Measurements from ENCODE around the gene CAMKMT. TPM values are rescaled to one million over a fixed set of nuclear protein-coding genes. Genes with fewer than 3 reads are reported as not detected.

CAMKMT gene
- polyA plus RNA-seq, 3 donors = 4.7 to 7.8 (median 7.0) TPM

GRCh38 chr2:44817256-44817655 is 455.5 kb downstream of the CAMKMT start:
- H3K4me2 ChIP-seq (replicated peaks; ENCODE audit: extremely low read depth, low read length, poor library complexity, severe bottlenecking) = no peak overlapping the region
- no peaks in the 10 kb centered on the region for H3K79me2 ChIP-seq (ENCODE audit: insufficient read depth, low read length)
- Mint-ChIP-seq H3K4me1 (no peaks in the 10 kb centered on the region), H3K27me3 (ENCODE audit: low read depth in 3 of 3) (peaks cover 18 to 24% (median 21%) of the 10 kb centered on the region in 3 donors), H3K9me3 (peaks cover 0 to 1% (median 0%) of the 10 kb centered on the region in 7 donors), H3K4me3 (no peak overlapping the region), H3K27ac (no peak overlapping the region), H3K36me3 (no peaks in the 10 kb centered on the region)
- TF ChIP-seq CTCF (IDR thresholded peaks at IDR 0.05) = no peak
- H4K20me1 ChIP-seq (ENCODE audit: insufficient read depth, low read length) = no peaks in the 10 kb centered on the region
- no peak for DNase-seq
- no peak overlapping the region for H3K9ac ChIP-seq (ENCODE audit: insufficient read depth, low read length, poor library complexity, severe bottlenecking)
- no peak overlapping the region for H2AFZ ChIP-seq (ENCODE audit: insufficient read depth, low read depth, low read length, poor library complexity, severe bottlenecking)
- H3K9me3 ChIP-seq (replicated peaks in 1 of 2; ENCODE audit: control insufficient read depth in 1 of 2, insufficient read depth in 1 of 2, low read length in 2 of 2) = no peaks in the 10 kb centered on the region
- no peak overlapping the region for H3K27ac ChIP-seq (ENCODE audit: low read depth in 1 of 2, low read length in 2 of 2)
- H3K4me1 ChIP-seq (ENCODE audit: control insufficient read depth in 1 of 2, insufficient read depth in 2 of 2, low read length in 2 of 2) = no peaks in the 10 kb centered on the region
- peaks cover 0 to 6% of the 10 kb centered on the region in 2 donors for H3K27me3 ChIP-seq (ENCODE audit: control insufficient read depth in 2 of 2, insufficient read depth in 2 of 2, low read length in 2 of 2)
- intact Hi-C loops (cut with micrococcal nuclease) = no loop called here
- H3K36me3 ChIP-seq (replicated peaks in 1 of 2; ENCODE audit: control insufficient read depth in 1 of 2, insufficient read depth in 2 of 2, low read length in 2 of 2) = no peaks in the 10 kb centered on the region
- no peak overlapping the region for H3K4me3 ChIP-seq (replicated peaks in 1 of 3; ENCODE audit: low read depth in 2 of 3, low read length in 3 of 3)
- WGBS (ENCODE audit: insufficient coverage) = 100% methylated on average over 4 of the region's 7 CpGs

GRCh38 chr2:44817673-44818335 is 456.1 kb downstream of the CAMKMT start:
- intact Hi-C loops (cut with micrococcal nuclease) = no loop called here
- H3K4me3 Mint-ChIP-seq = no peak overlapping the region

More at GRCh38 chr2:44817673-44818335, 456.1 kb downstream of the CAMKMT start:
- H3K36me3 ChIP-seq (replicated peaks in 1 of 2; ENCODE audit: control insufficient read depth in 1 of 2, insufficient read depth in 2 of 2, low read length in 2 of 2) = no peaks in the 10 kb centered on the region
- no peak overlapping the region for H3K9ac ChIP-seq (ENCODE audit: insufficient read depth, low read length, poor library complexity, severe bottlenecking)
- Mint-ChIP-seq H3K36me3 (no peaks in the 10 kb centered on the region), H3K27me3 (ENCODE audit: low read depth in 3 of 3) (peaks cover 17 to 23% (median 21%) of the 10 kb centered on the region in 3 donors), H3K4me1 (no peaks in the 10 kb centered on the region), H3K27ac (no peak overlapping the region), H3K9me3 (peaks cover 0 to 1% (median 0%) of the 10 kb centered on the region in 7 donors)
- no peak overlapping the region for H3K4me2 ChIP-seq (replicated peaks; ENCODE audit: extremely low read depth, low read length, poor library complexity, severe bottlenecking)
- H3K79me2 ChIP-seq (ENCODE audit: insufficient read depth, low read length) = no peaks in the 10 kb centered on the region
- TF ChIP-seq CTCF (IDR thresholded peaks at IDR 0.05) = no peak
- H3K9me3 ChIP-seq (replicated peaks in 1 of 2; ENCODE audit: control insufficient read depth in 1 of 2, insufficient read depth in 1 of 2, low read length in 2 of 2) = no peaks in the 10 kb centered on the region
- WGBS (ENCODE audit: insufficient coverage) = 80% methylated on average over 1 of the region's 2 CpGs
- H3K4me3 ChIP-seq (replicated peaks in 1 of 3; ENCODE audit: low read depth in 2 of 3, low read length in 3 of 3) = no peak overlapping the region
- DNase-seq = no peak
- H2AFZ ChIP-seq (ENCODE audit: insufficient read depth, low read depth, low read length, poor library complexity, severe bottlenecking) = no peak overlapping the region
- peaks cover 0 to 11% of the 10 kb centered on the region in 2 donors for H3K27me3 ChIP-seq (ENCODE audit: control insufficient read depth in 2 of 2, insufficient read depth in 2 of 2, low read length in 2 of 2)
- no peaks in the 10 kb centered on the region for H4K20me1 ChIP-seq (ENCODE audit: insufficient read depth, low read length)
- no peak overlapping the region for H3K27ac ChIP-seq (ENCODE audit: low read depth in 1 of 2, low read length in 2 of 2)
- no peaks in the 10 kb centered on the region for H3K4me1 ChIP-seq (ENCODE audit: control insufficient read depth in 1 of 2, insufficient read depth in 2 of 2, low read length in 2 of 2)
